ENCODE results near the gene CBX2. TPM values are rescaled to one million over a fixed set of nuclear protein-coding genes. Genes with fewer than 3 reads are reported as not detected.

Gene CBX2
- total RNA-seq, 4 donors from 2014 or later: 0.34 to 3.0 (median 0.68) TPM

- no peak for TF ChIP-seq CTCF (IDR thresholded peaks at IDR 0.05; ENCODE audit: low read depth)
These were observed 40.2 kb downstream of the CBX2 start for GRCh38 chr17:79818026-79818758.

GRCh38 chr17:79819085-79819484 lies 41.1 kb downstream of the CBX2 start:
- no peak for TF ChIP-seq CTCF (IDR thresholded peaks at IDR 0.05; ENCODE audit: low read depth)

GRCh38 chr17:79819534-79820276 lies 41.8 kb downstream of the CBX2 start:
- TF ChIP-seq CTCF (IDR thresholded peaks at IDR 0.05; ENCODE audit: low read depth): no peak

GRCh38 chr17:79820959-79821330 lies 43.0 kb downstream of the CBX2 start:
- no peak for TF ChIP-seq CTCF (IDR thresholded peaks at IDR 0.05; ENCODE audit: low read depth)

GRCh38 chr17:79821331-79822095 lies 43.6 kb downstream of the CBX2 start:
- TF ChIP-seq CTCF (IDR thresholded peaks at IDR 0.05; ENCODE audit: low read depth): no peak

GRCh38 chr17:79822583-79823124 lies 44.7 kb downstream of the CBX2 start:
- TF ChIP-seq CTCF (IDR thresholded peaks at IDR 0.05; ENCODE audit: low read depth): no peak

GRCh38 chr17:79824234-79824633 lies 46.3 kb downstream of the CBX2 start:
- TF ChIP-seq CTCF (IDR thresholded peaks at IDR 0.05; ENCODE audit: low read depth): no peak

Measured in subcutaneous adipose tissue (tissue), 4 donors.